Fibroblast of skin of left quadriceps (primary cell): ENCODE results near the gene RAP1GAP2.
"Not testable (repeated sequence)": the region's sequence is repeated elsewhere in the genome, so short reads cannot be mapped to it uniquely, and the experiment has no call there.

Experiments
- DNase-seq, 2 experiments: peaks; one replicate each; pipeline ENCODE4 v3.0.0-alpha.2; 2013; ENCODE audit warnings: low read depth in 2 of 2

Gene RAP1GAP2

GRCh38 chr17:2967515-2967914, 171.3 kb downstream of the RAP1GAP2 start:
- DNase-seq: no peak

GRCh38 chr17:2971851-2972250, 175.6 kb downstream of the RAP1GAP2 start:
- DNase-seq: no peak

- no peak for DNase-seq
These were observed 176.5 kb downstream of the RAP1GAP2 start for GRCh38 chr17:2972749-2973148.

GRCh38 chr17:2974347-2974746, 178.1 kb downstream of the RAP1GAP2 start:
- no peak for DNase-seq

GRCh38 chr17:2975469-2975958, 179.3 kb downstream of the RAP1GAP2 start:
- DNase-seq: no peak

- DNase-seq: no peak
These were observed 180.9 kb downstream of the RAP1GAP2 start for GRCh38 chr17:2977157-2977556.

- DNase-seq: no peak
These were observed 181.9 kb downstream of the RAP1GAP2 start for GRCh38 chr17:2978116-2978515.

GRCh38 chr17:2978991-2979390, 182.8 kb downstream of the RAP1GAP2 start:
- DNase-seq: no peak

GRCh38 chr17:2980211-2980903, 184.1 kb downstream of the RAP1GAP2 start:
- no peak for DNase-seq

- no peak for DNase-seq
These were observed 184.6 kb downstream of the RAP1GAP2 start for GRCh38 chr17:2980904-2981246.

- DNase-seq: no peak
These were observed 185.1 kb downstream of the RAP1GAP2 start for GRCh38 chr17:2981325-2981724.

GRCh38 chr17:2982854-2983253, 186.6 kb downstream of the RAP1GAP2 start:
- no peak for DNase-seq

- DNase-seq: no peak
These were observed 187.0 kb downstream of the RAP1GAP2 start for GRCh38 chr17:2983255-2983654.

- no peak for DNase-seq
These were observed 189.1 kb downstream of the RAP1GAP2 start for GRCh38 chr17:2985318-2985717.

GRCh38 chr17:2986925-2987324, 190.7 kb downstream of the RAP1GAP2 start:
- no peak for DNase-seq

GRCh38 chr17:2989396-2989795, 193.2 kb downstream of the RAP1GAP2 start:
- not testable (repeated sequence) for DNase-seq

- DNase-seq: no peak
These were observed 193.6 kb downstream of the RAP1GAP2 start for GRCh38 chr17:2989855-2990254.

GRCh38 chr17:2990396-2990795, 194.2 kb downstream of the RAP1GAP2 start:
- DNase-seq: no peak

- DNase-seq: not testable (repeated sequence)
These were observed 195.3 kb downstream of the RAP1GAP2 start for GRCh38 chr17:2991396-2992180.

- no peak for DNase-seq
These were observed 198.2 kb downstream of the RAP1GAP2 start for GRCh38 chr17:2994441-2994840.

- DNase-seq: no peak
These were observed 199.1 kb downstream of the RAP1GAP2 start for GRCh38 chr17:2995377-2995776.

- DNase-seq: no peak
These were observed 199.9 kb downstream of the RAP1GAP2 start for GRCh38 chr17:2995886-2996809.
